HG02642 (cell line): ENCODE measurements around the gene ZNF835.
"Not testable (repeated sequence)": the region's sequence is repeated elsewhere in the genome, so short reads cannot be mapped to it uniquely, and the experiment has no call there.

Experiments
- ATAC-seq: cut with Tn5 transposase; IDR thresholded peaks from one replicate; pipeline ENCODE4 v1.9.1; 2021; ENCODE audit warnings: mild to moderate bottlenecking; ENCODE audit not compliant: unreplicated experiment, poor library complexity

Gene ZNF835

GRCh38 chr19:56671613-56671994, at the start of gene ZNF835:
Gene ZNF835 (minus strand): TSS chr19:56671757. CDS start chr19:56665198, 6,559 bp downstream.
- ATAC-seq: no peak

DNA sequence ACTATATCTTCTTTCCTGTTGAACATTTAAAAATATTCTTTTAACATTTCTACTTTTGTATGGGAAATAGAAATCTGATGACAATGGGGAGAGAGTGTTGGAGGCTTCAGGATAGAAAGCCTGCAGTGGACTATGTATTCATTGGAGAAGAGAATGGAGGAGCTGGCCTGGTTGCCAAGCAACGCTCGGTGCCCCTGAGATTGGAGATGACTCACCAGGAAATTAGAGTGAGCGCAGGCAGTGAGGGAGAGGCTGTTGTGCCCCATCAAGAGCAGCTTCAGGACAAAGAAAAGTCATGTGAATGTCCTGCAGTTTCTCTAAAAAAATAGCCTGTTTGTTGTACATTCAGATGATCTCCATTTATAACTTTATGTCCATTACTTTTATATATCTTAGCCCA, 48.7 kb upstream of the ZNF835 start:
- ATAC-seq: no peak

- no peak for ATAC-seq
These were observed 46.7 kb upstream of the ZNF835 start for GRCh38 chr19:56718231-56718630.

DNA sequence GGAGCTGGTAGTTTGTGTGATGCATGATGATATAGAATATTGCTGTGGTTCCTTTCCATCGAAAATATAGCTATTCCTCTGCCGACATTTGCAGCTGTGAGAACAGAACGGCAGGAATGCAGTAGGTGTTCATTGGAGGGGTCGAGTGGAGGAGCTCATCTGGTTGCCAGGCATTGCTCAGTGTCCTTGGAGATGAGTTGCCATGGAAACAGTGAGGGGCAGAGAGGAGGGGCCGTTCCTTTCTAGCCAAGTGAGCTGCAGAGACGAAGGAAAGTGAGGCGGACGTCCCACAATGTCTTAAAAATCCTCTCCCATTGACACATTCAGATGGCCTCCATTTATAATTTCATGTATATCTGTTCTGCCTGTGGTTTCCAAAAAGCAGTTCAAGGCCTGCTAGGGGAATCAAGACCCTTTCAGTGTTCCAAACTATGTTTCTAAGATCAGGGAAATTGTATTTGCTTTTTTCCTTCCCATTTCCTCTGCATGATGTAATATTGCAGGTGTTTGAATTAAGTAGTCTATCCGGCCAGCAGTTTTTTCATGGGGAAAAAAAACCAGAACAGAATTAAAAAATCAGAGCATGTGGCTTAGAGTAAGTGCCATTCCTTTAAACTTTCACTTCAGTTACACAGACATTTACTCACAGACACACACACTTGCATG, 41.2 kb upstream of the ZNF835 start:
- no peak for ATAC-seq

GRCh38 chr19:56710437-56710836, 38.9 kb upstream of the ZNF835 start:
- ATAC-seq: no peak

- ATAC-seq: no peak
These were observed 36.3 kb upstream of the ZNF835 start for GRCh38 chr19:56707821-56708220.

- ATAC-seq: no peak
These were observed 34.4 kb upstream of the ZNF835 start for GRCh38 chr19:56705939-56706338.

- ATAC-seq: no peak
These were observed 30.3 kb upstream of the ZNF835 start for GRCh38 chr19:56701895-56702294.

DNA sequence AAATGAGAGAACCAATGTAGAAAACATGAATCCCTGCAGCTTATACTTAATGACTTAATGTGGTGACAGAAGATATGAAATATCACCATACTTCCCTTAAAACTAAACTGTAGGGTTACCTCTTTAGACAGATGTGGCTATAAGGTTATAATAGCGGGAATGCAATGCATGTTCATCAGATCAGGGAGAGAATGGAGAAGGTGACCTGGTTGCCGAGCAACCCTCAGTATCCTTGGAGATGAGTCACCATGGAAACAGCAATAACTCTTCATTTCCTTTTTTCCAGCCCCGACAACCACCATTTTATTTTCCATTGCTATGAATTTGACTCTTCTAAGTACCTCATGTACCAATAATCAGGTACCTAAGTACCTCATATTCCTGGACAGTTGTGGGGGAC, 28.0 kb upstream of the ZNF835 start:
- no peak for ATAC-seq

- no peak for ATAC-seq
These were observed 20.8 kb upstream of the ZNF835 start for GRCh38 chr19:56692206-56692895.

- ATAC-seq: no peak
These were observed 19.1 kb upstream of the ZNF835 start for GRCh38 chr19:56690670-56691069.

DNA sequence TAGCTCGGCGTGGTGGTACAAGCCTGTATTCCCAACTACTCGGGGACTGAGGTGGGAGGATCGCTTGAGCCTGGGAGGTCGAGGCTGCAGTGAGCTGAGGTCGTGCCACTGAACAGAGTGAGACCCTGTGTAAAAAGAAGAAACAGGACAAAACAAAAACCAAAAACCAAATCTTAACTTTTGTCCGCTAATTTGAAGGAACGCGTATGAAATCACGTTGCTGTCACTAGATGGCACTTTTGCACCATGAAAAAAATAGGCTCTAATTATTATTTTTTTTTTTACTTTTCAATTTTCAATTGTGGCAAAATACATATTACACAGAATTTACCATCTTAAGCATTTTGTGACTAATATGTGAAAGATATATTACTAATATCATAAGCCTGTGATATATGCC, 17.6 kb upstream of the ZNF835 start:
- no peak for ATAC-seq

GRCh38 chr19:56687031-56687430, 15.5 kb upstream of the ZNF835 start:
- no peak for ATAC-seq

- no peak for ATAC-seq
These were observed 11.6 kb upstream of the ZNF835 start for GRCh38 chr19:56683116-56683515.

- no peak for ATAC-seq
These were observed 10.1 kb upstream of the ZNF835 start for GRCh38 chr19:56681702-56682101.

DNA sequence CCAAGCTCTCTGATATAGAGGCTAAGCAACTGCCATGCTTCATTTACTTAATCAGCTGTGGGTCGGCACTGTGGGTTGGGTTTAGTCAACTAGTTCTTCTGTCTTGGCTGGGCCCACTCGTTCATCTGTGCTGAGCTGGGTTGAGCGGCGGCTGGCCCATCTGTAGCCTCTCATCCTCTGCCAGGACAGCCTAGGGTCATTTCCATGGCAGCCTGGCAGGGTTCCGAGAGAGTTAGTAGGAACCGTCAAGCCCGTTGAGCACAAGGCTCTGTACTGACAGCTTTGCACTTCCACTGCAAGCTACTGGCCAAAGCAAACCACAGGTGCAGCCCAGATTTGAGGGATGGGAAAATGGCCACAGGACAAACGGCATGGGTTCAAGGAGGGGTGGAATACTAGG, 6.6 kb upstream of the ZNF835 start:
- ATAC-seq: no peak

- ATAC-seq: not testable (repeated sequence)
These were observed 1.1 kb upstream of the ZNF835 start for GRCh38 chr19:56672610-56673009.

- no peak for ATAC-seq
These were observed 470 bp downstream of the ZNF835 start for GRCh38 chr19:56670961-56671612.

DNA sequence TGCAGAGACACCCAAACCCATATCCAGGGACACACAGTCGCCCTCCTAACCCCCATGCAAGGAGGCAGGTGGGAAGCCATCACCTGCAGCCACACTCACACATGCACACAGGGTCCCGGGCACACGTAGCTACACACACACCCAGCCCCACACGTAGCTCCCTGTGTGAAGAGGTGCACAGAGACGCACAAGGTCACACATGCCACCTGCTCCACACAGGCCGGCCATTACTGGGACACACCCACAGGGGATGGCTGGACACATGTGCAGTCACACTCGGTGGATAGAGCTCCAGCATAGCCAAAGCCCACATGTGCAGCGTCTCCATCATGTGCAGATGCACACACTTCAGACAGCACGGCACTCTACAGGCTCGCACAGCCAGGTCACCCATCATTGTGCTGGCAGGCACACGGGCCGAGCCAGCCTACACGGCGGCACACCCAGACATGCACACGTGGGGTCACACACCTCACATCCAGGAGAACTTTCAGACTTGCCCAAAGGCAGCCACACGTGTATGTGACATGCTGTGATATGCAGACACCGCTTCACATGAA, 1.1 kb downstream of the ZNF835 start:
- no peak for ATAC-seq

DNA sequence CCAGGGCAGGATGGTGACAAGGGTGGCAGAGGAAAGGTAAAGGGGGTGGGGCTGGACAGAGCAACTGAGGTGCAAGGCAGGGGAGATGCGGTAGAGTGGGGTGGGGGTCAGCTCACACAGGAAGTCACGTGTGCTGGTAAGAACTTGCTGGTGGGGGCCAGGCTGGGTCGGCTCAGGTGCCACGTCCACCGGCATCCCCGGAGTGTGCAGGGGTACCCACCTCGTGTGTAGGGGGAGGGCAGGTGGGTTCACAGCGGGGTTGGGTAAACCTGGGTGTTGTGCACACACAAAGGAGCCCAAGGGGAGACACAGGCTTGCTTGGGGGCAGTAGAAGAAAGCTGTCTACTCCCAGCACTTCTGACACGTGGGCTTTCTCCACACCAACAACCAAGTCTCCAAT, 2.9 kb downstream of the ZNF835 start:
- ATAC-seq: no peak

- no peak for ATAC-seq
These were observed 4.2 kb downstream of the ZNF835 start for GRCh38 chr19:56667311-56667870.
